SK-N-MC (cell line): Measurements from ENCODE around the gene TLE7.

Experiments
- EZH2 ChIP-seq: fragments of 200-600 bp; sonication (generic); IDR thresholded peaks from one replicate; pipeline ENCODE4 v1.6.1; 2017; ENCODE audit warnings: antibody characterized with exemption
- POLR2AphosphoS5 ChIP-seq: IDR thresholded peaks from 2 replicates; pipeline ENCODE4 v1.6.1; 2012; ENCODE audit warnings: mild to moderate bottlenecking, low read depth, low read length, borderline replicate concordance

- TF ChIP-seq EZH2 (no peak), POLR2AphosphoS5 (no peak)
These were observed 61.0 kb downstream of the TLE7 start for GRCh38 chr16:71380831-71381230.
